Fibroblast of the aortic adventitia (primary cell): ENCODE results near the gene ARSG. TPM values are rescaled to one million over a fixed set of nuclear protein-coding genes. Genes with fewer than 3 reads are reported as not detected.
"Not testable (repeated sequence)": the region's sequence is repeated elsewhere in the genome, so short reads cannot be mapped to it uniquely, and the experiment has no call there.

Experiments
- DNase-seq: peaks from one replicate; pipeline ENCODE4 v3.0.0-alpha.2; 2010; ENCODE audit warnings: low read depth
- H3K4me3 ChIP-seq: 2 replicates; pipeline ENCODE4 v1.5.1; 2011; ENCODE audit warnings: low read depth, mild to moderate bottlenecking, control low read depth, low read length, moderate library complexity
- CTCF ChIP-seq: IDR thresholded peaks from 2 replicates; pipeline ENCODE4 v1.5.1; 2011; ENCODE audit warnings: mild to moderate bottlenecking, low read length, control low read depth, inconsistent platforms; ENCODE audit not compliant: insufficient read depth
- total RNA-seq: library from RNA; depleted of rRNA; stranded (reverse); fragments of >200 nt; gene quantifications from 2 replicates; pipeline ENCODE4 v1.2.3, GENCODE V29; 2012; ENCODE audit warnings: low replicate concordance

The ARSG gene
- total RNA-seq, 1 donor = 2.7 TPM

GRCh38 chr17:68306819-68307218, 15.5 kb downstream of the ARSG start:
- no peak for TF ChIP-seq CTCF
- no peak overlapping the region for H3K4me3 ChIP-seq
- DNase-seq = no peak

- no peak for DNase-seq
- H3K4me3 ChIP-seq = no peak overlapping the region
- no peak for TF ChIP-seq CTCF
These were observed 16.1 kb downstream of the ARSG start for GRCh38 chr17:68307443-68307842.

GRCh38 chr17:68308486-68308885, 17.2 kb downstream of the ARSG start:
- not testable (repeated sequence) for DNase-seq, H3K4me3 ChIP-seq

GRCh38 chr17:68309066-68309670, 17.9 kb downstream of the ARSG start:
- not testable (repeated sequence) for H3K4me3 ChIP-seq, DNase-seq

GRCh38 chr17:68310152-68310551, 18.9 kb downstream of the ARSG start:
- TF ChIP-seq CTCF = no peak
- H3K4me3 ChIP-seq = no peak overlapping the region
- DNase-seq = no peak

GRCh38 chr17:68314916-68315535, 23.7 kb downstream of the ARSG start:
- TF ChIP-seq CTCF = no peak
- no peak overlapping the region for H3K4me3 ChIP-seq
- DNase-seq = peak; percentile 37

- no peak for TF ChIP-seq CTCF
- H3K4me3 ChIP-seq = no peak overlapping the region
- no peak for DNase-seq
These were observed 24.6 kb downstream of the ARSG start for GRCh38 chr17:68315930-68316329.

GRCh38 chr17:68317458-68317857, 26.2 kb downstream of the ARSG start:
- no peak for TF ChIP-seq CTCF
- DNase-seq = no peak
- no peak overlapping the region for H3K4me3 ChIP-seq
